ENCODE results near the gene AMN. TPM values are rescaled to one million over a fixed set of nuclear protein-coding genes. Genes with fewer than 3 reads are reported as not detected.

AMN gene
- total RNA-seq, 3 donors from 2014 or later, result 128 to 486 (median 198) TPM

GRCh38 chr14:102903248-102903888 lies 19.1 kb upstream of the AMN start:
- no peaks in the 10 kb centered on the region for H3K9me3 ChIP-seq
- H3K4me1 ChIP-seq (ENCODE audit: low read depth), result no peaks in the 10 kb centered on the region
- ATAC-seq, result no peak
- peak in 1 of 3 donors; percentile 3 for DNase-seq
- no peaks in the 10 kb centered on the region for H3K36me3 ChIP-seq (ENCODE audit: low read depth)
- no peak for TF ChIP-seq CTCF (IDR thresholded peaks at IDR 0.05)
- intact Hi-C loops (cut with DNase I, micrococcal nuclease), result no loop called here
- no peak overlapping the region for H3K4me3 ChIP-seq

GRCh38 chr14:102903889-102904512 lies 18.5 kb upstream of the AMN start:
- Histone ChIP-seq H3K4me3 (no peak overlapping the region), H3K36me3 (ENCODE audit: low read depth) (no peaks in the 10 kb centered on the region), H3K9me3 (no peaks in the 10 kb centered on the region), H3K4me1 (ENCODE audit: low read depth) (no peaks in the 10 kb centered on the region)
- intact Hi-C loops (cut with DNase I, micrococcal nuclease), result no loop called here
- no peak for TF ChIP-seq CTCF (IDR thresholded peaks at IDR 0.05)
- ATAC-seq (no peak), DNase-seq (no peak)

- intact Hi-C loops (cut with DNase I, micrococcal nuclease), result no loop called here
- DNase-seq, result no peak
- H3K9me3 ChIP-seq, result no peaks in the 10 kb centered on the region
- no peaks in the 10 kb centered on the region for H3K4me1 ChIP-seq (ENCODE audit: low read depth)
- ATAC-seq, result no peak
- no peaks in the 10 kb centered on the region for H3K36me3 ChIP-seq (ENCODE audit: low read depth)
- H3K4me3 ChIP-seq, result no peak overlapping the region
- TF ChIP-seq CTCF (IDR thresholded peaks at IDR 0.05), result no peak
Observed at GRCh38 chr14:102905116-102906108, 17.1 kb upstream of the AMN start.

GRCh38 chr14:102906616-102907302 lies 15.7 kb upstream of the AMN start:
- ATAC-seq, result no peak
- intact Hi-C loops (cut with DNase I, micrococcal nuclease), result no loop called here
- no peaks in the 10 kb centered on the region for H3K9me3 ChIP-seq
- no peaks in the 10 kb centered on the region for H3K36me3 ChIP-seq (ENCODE audit: low read depth)
- H3K4me3 ChIP-seq, result no peak overlapping the region
- peak in 1 of 3 donors; percentile 17 for DNase-seq
- H3K4me1 ChIP-seq (ENCODE audit: low read depth), result no peaks in the 10 kb centered on the region
- no peak for TF ChIP-seq CTCF (IDR thresholded peaks at IDR 0.05)

GRCh38 chr14:102907303-102907844 lies 15.1 kb upstream of the AMN start:
- H3K4me3 ChIP-seq, result no peak overlapping the region
- H3K4me1 ChIP-seq (ENCODE audit: low read depth), result no peaks in the 10 kb centered on the region
- ATAC-seq (no peak), DNase-seq (peak in 1 of 3 donors; percentile 19)
- intact Hi-C loops (cut with DNase I, micrococcal nuclease), result no loop called here
- no peaks in the 10 kb centered on the region for H3K36me3 ChIP-seq (ENCODE audit: low read depth)
- no peaks in the 10 kb centered on the region for H3K9me3 ChIP-seq
- TF ChIP-seq CTCF (IDR thresholded peaks at IDR 0.05), result no peak
